Right forelimb (tissue), 1 donor: ENCODE measurements around the gene BATF3.
"Not testable (repeated sequence)": the region's sequence is repeated elsewhere in the genome, so short reads cannot be mapped to it uniquely, and the experiment has no call there.

Source experiments
- DNase-seq: peaks from one replicate; pipeline ENCODE4 v3.0.0-alpha.2; 2018

Gene BATF3

GRCh38 chr1:212655668-212656440, 43.8 kb downstream of the BATF3 start:
- DNase-seq, result peak; percentile 26

GRCh38 chr1:212652609-212653008, 47.0 kb downstream of the BATF3 start:
- no peak for DNase-seq

- peak; percentile 35 for DNase-seq
These were observed 47.7 kb downstream of the BATF3 start for GRCh38 chr1:212651977-212652376.

GRCh38 chr1:212651521-212651920, 48.1 kb downstream of the BATF3 start:
- peak; percentile 15 for DNase-seq

GRCh38 chr1:212650228-212650627, 49.4 kb downstream of the BATF3 start:
- peak; percentile 37 for DNase-seq

GRCh38 chr1:212649020-212649419, 50.6 kb downstream of the BATF3 start:
- no peak for DNase-seq

- no peak for DNase-seq
These were observed 51.2 kb downstream of the BATF3 start for GRCh38 chr1:212648431-212648830.

- peak; percentile 37 for DNase-seq
These were observed 52.6 kb downstream of the BATF3 start for GRCh38 chr1:212647004-212647403.

GRCh38 chr1:212646588-212646987, 53.1 kb downstream of the BATF3 start:
- DNase-seq, result peak; percentile 20

GRCh38 chr1:212645546-212646543, 53.8 kb downstream of the BATF3 start:
- peak; percentile 3 for DNase-seq

GRCh38 chr1:212644866-212645545, 54.6 kb downstream of the BATF3 start:
- no peak for DNase-seq

- DNase-seq, result peak; percentile 35
These were observed 55.8 kb downstream of the BATF3 start for GRCh38 chr1:212643877-212644276.

- no peak for DNase-seq
These were observed 57.7 kb downstream of the BATF3 start for GRCh38 chr1:212641956-212642355.

GRCh38 chr1:212640223-212640878, 59.3 kb downstream of the BATF3 start:
- peak; percentile 25 for DNase-seq

GRCh38 chr1:212639524-212639923, 60.1 kb downstream of the BATF3 start:
- not testable (repeated sequence) for DNase-seq

GRCh38 chr1:212638492-212639151, 61.0 kb downstream of the BATF3 start:
- peak; percentile 32 for DNase-seq

GRCh38 chr1:212637902-212638301, 61.7 kb downstream of the BATF3 start:
- peak; percentile 34 for DNase-seq
